ENCODE measurements around the gene KRIT1.

KRIT1 gene

DNA sequence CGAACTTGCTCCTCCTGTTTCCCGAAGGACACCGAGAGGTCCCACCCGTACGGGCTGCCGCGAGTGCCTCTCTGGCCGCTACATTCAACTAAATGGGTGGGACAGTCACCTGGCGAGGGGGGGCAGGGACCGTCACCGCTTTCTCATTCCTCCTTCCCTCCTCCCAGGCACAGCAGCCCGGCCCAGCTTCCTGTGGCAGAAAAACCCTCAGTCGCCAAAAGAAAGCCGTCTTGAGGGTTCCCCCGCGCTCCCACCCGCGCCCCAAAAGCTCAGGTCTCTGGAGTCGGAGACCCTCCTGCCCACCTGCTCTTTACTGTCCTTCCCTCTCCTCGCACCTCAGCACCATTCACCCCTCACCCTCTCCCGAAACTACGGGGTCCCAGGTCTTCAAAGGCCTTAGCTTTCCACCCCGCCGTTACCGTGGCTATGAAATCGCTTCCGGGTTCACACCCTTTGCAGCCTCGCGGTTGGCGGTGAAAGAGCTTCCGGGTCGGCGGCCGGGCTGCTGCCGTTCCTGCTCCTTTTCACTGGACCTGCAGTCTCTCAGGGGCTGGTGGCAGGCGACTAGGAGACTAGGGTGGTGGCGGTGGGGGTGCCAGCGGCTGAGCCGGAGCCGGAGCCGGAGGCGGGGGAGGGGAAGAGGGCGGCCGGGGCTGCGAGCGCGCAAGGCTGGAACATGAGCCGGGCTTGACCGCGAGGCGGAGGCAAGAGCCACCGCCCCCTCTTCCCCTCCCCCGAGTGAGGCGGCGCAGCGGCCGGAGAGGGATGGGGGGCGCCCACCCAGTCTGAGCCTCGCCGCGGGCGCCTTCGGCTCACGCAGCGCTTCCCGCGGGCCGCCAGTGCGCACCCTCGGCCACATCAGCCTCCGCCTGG is at the start of gene KRIT1, which contains the start of gene ANKIB1:
Gene KRIT1 (minus strand): TSS at position 428 of the 873 bp plus-strand sequence. CDS start 3,779 bp downstream, outside the sequence.
Gene ANKIB1 (plus strand): TSS at position 488 of the 873 bp plus-strand sequence. CDS start 49,005 bp downstream, outside the sequence.
- TF ChIP-seq TAF1 (IDR thresholded peaks at IDR 0.05; ENCODE audit: low read depth) (peak; percentile 92), CEBPB (IDR thresholded peaks at IDR 0.05) (no peak), ZBTB7A (IDR thresholded peaks at IDR 0.05; ENCODE audit: low read depth) (peak; percentile 69; the same call in 1 of the 2 replicates), FOXM1 (IDR thresholded peaks at IDR 0.05; ENCODE audit: borderline replicate concordance, low read depth) (no peak), EP300 (IDR thresholded peaks at IDR 0.05; ENCODE audit: borderline replicate concordance) (peak; percentile 32; the same call in 1 of the 2 replicates), YY1 (IDR thresholded peaks at IDR 0.05; ENCODE audit: low read depth) (0 out of 2 replicates have a peak, but pooled peaks have one; percentile 29), TCF12 (IDR thresholded peaks at IDR 0.05; ENCODE audit: low read depth) (peak; percentile 47), CREB1 (IDR thresholded peaks at IDR 0.05; ENCODE audit: low read depth) (no peak), NFIC (IDR thresholded peaks at IDR 0.05) (no peak; the same call in 1 of the 2 replicates), TEAD4 (IDR thresholded peaks at IDR 0.05) (no peak), EGR1 (IDR thresholded peaks at IDR 0.05) (no peak)
- TF ChIP-seq, protein P1, sequence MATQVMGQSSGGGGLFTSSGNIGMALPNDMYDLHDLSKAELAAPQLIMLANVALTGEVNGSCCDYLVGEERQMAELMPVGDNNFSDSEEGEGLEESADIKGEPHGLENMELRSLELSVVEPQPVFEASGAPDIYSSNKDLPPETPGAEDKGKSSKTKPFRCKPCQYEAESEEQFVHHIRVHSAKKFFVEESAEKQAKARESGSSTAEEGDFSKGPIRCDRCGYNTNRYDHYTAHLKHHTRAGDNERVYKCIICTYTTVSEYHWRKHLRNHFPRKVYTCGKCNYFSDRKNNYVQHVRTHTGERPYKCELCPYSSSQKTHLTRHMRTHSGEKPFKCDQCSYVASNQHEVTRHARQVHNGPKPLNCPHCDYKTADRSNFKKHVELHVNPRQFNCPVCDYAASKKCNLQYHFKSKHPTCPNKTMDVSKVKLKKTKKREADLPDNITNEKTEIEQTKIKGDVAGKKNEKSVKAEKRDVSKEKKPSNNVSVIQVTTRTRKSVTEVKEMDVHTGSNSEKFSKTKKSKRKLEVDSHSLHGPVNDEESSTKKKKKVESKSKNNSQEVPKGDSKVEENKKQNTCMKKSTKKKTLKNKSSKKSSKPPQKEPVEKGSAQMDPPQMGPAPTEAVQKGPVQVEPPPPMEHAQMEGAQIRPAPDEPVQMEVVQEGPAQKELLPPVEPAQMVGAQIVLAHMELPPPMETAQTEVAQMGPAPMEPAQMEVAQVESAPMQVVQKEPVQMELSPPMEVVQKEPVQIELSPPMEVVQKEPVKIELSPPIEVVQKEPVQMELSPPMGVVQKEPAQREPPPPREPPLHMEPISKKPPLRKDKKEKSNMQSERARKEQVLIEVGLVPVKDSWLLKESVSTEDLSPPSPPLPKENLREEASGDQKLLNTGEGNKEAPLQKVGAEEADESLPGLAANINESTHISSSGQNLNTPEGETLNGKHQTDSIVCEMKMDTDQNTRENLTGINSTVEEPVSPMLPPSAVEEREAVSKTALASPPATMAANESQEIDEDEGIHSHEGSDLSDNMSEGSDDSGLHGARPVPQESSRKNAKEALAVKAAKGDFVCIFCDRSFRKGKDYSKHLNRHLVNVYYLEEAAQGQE (IDR thresholded peaks at IDR 0.05; ENCODE audit: low read depth): no peak
- TF ChIP-seq, protein P2, sequence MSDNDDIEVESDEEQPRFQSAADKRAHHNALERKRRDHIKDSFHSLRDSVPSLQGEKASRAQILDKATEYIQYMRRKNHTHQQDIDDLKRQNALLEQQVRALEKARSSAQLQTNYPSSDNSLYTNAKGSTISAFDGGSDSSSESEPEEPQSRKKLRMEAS (IDR thresholded peaks at IDR 0.05): peak; percentile 92
- TF ChIP-seq, protein P3, sequence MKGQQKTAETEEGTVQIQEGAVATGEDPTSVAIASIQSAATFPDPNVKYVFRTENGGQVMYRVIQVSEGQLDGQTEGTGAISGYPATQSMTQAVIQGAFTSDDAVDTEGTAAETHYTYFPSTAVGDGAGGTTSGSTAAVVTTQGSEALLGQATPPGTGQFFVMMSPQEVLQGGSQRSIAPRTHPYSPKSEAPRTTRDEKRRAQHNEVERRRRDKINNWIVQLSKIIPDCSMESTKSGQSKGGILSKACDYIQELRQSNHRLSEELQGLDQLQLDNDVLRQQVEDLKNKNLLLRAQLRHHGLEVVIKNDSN (IDR thresholded peaks at IDR 0.05): peak; percentile 30; the same call in 1 of the 2 replicates

DNA sequence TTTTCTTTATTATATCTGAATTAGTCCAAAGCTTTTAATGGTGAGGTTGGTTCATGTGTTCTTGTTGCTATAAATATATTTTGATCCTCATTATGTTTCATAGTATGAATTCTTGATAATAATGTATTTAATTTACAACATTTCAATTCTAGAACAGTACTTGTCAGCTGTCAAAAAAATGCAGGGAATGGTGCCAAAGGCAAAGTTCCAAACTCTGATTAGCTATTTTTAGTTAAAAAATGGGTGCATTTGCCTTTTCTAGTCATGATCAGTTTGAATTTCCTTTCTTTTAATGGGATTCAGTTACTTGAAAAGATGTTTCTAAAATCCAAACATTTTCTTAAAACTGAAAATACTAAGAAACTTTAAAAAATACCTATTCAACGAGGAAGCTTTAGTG is 49.7 kb upstream of the KRIT1 start:
- no peak for TF ChIP-seq EGR1 (IDR thresholded peaks at IDR 0.05)
- TF ChIP-seq, protein P3 (IDR thresholded peaks at IDR 0.05): no peak

DNA sequence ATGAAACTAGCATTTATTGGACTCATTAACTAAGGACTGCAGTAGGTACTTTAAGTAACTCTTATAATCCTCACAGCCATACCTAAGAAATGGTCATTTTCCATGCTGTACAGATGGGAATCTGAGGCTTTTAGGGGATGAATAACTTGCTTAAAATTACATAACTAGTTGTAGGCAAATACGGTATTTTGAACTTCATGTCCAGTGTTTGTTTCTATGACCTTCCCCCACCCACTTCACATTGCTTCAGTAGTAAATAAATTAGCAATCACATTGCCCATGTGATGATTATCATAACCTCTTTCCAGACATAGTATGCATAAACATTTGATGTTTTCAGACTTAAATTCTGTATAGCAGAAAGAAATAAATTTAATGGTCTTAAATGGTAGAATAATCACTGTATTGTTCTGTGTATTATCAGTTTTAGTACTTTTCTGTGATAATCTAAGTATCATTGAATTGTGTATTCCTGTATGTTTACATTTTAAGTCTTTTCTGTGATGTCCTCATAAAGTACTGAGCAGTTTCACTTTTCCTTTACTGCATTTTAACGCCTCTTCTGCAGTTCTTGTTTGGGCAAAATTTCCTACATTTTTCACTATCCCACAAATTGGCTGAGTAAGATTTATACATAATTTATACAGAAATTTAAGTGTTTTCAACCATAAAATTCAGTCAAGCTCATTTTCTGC is 48.3 kb upstream of the KRIT1 start:
- TF ChIP-seq, protein P3 (IDR thresholded peaks at IDR 0.05): no peak
- TF ChIP-seq EGR1 (IDR thresholded peaks at IDR 0.05) (no peak), TAF1 (IDR thresholded peaks at IDR 0.05; ENCODE audit: low read depth) (no peak), TCF12 (IDR thresholded peaks at IDR 0.05; ENCODE audit: low read depth) (no peak), CREB1 (IDR thresholded peaks at IDR 0.05; ENCODE audit: low read depth) (no peak), EP300 (IDR thresholded peaks at IDR 0.05; ENCODE audit: borderline replicate concordance) (no peak), YY1 (IDR thresholded peaks at IDR 0.05; ENCODE audit: low read depth) (no peak)
- TF ChIP-seq, protein P2 (IDR thresholded peaks at IDR 0.05): no peak

DNA sequence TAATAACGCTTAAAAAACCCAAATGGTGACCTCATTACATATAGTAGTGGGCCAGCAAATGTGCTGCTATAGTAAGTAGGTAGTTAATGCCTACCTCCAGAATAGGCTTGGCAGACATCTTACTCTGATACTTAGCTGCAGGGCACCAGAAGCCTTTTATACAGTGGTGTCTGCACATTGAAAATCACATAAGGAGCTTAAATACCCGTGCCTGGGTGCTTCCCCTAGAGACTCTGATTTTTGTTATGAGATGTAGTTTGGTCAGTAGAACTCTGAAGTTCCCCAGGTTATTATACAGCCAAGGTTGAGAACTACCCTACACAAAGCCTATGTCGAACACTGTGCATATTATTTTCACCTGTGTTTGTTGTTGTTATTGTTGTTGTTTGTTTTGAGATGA is 47.3 kb upstream of the KRIT1 start:
- TF ChIP-seq ZBTB7A (IDR thresholded peaks at IDR 0.05; ENCODE audit: low read depth) (no peak), RAD21 (IDR thresholded peaks at IDR 0.05; ENCODE audit: low read depth) (no peak)
- TF ChIP-seq, protein P3 (IDR thresholded peaks at IDR 0.05): no peak

DNA sequence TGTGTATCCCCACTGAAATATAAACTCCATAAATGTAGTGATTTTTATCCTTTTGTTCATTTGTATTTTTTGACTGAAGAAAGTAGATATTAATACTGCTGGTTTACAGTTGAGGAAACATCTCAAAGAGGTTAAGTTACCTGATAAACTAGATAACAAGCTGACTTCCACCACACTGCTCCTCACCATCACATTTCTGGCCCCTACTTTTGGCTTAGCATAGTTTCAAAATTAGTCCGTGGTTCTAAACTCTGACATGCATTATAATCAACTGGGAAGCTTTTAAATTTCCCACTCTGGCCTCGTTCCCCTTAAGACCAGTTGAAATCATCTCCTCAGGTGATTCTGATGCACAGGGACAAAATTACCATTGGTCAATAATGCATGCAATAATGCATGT is 43.6 kb upstream of the KRIT1 start:
- TF ChIP-seq RAD21 (IDR thresholded peaks at IDR 0.05; ENCODE audit: low read depth): no peak
- TF ChIP-seq, protein P2 (IDR thresholded peaks at IDR 0.05): no peak
- TF ChIP-seq EP300 (IDR thresholded peaks at IDR 0.05; ENCODE audit: borderline replicate concordance): no peak
- no peak for TF ChIP-seq TCF12 (IDR thresholded peaks at IDR 0.05; ENCODE audit: low read depth)
- TF ChIP-seq ZBTB7A (IDR thresholded peaks at IDR 0.05; ENCODE audit: low read depth): no peak
- no peak for TF ChIP-seq TAF1 (IDR thresholded peaks at IDR 0.05; ENCODE audit: low read depth)
- no peak for TF ChIP-seq NFIC (IDR thresholded peaks at IDR 0.05)
- TF ChIP-seq, protein P3 (IDR thresholded peaks at IDR 0.05): no peak
- TF ChIP-seq, protein P1 (IDR thresholded peaks at IDR 0.05; ENCODE audit: low read depth): no peak
- TF ChIP-seq TEAD4 (IDR thresholded peaks at IDR 0.05): no peak
- TF ChIP-seq FOXM1 (IDR thresholded peaks at IDR 0.05; ENCODE audit: borderline replicate concordance, low read depth): no peak
- TF ChIP-seq CREB1 (IDR thresholded peaks at IDR 0.05; ENCODE audit: low read depth): no peak
